DMS53 treated with DMSO at 0.1 percent for 48 hours (cell line): ENCODE data around the gene SRPRB.
"Not testable (repeated sequence)": the region's sequence is repeated elsewhere in the genome, so short reads cannot be mapped to it uniquely, and the experiment has no call there.

Experiments used
- DNase-seq: peaks from one replicate; lab custom pipeline; 2025; ENCODE audit not compliant: unreplicated experiment; lab: John Stamatoyannopoulos, UW

The SRPRB gene

GRCh38 chr3:133777807-133778568 is 27.6 kb upstream of the SRPRB start:
- DNase-seq, result no peak

GRCh38 chr3:133779626-133780203 is 25.9 kb upstream of the SRPRB start:
- no peak for DNase-seq

GRCh38 chr3:133780756-133781155 is 24.9 kb upstream of the SRPRB start:
- DNase-seq, result not testable (repeated sequence)

- no peak for DNase-seq
These were observed 24.0 kb upstream of the SRPRB start for GRCh38 chr3:133781570-133781969.

- DNase-seq, result no peak
These were observed 23.2 kb upstream of the SRPRB start for GRCh38 chr3:133782454-133782853.

- DNase-seq, result no peak
These were observed 21.9 kb upstream of the SRPRB start for GRCh38 chr3:133783762-133784161.

GRCh38 chr3:133788024-133788423 is 17.6 kb upstream of the SRPRB start:
- no peak for DNase-seq

GRCh38 chr3:133792171-133792763 is 13.3 kb upstream of the SRPRB start:
- DNase-seq, result no peak

GRCh38 chr3:133797396-133798105 is 8.1 kb upstream of the SRPRB start:
- DNase-seq, result no peak

- DNase-seq, result peak; percentile 59
These were observed 5.6 kb upstream of the SRPRB start for GRCh38 chr3:133799794-133800585.

- DNase-seq, result no peak
These were observed 2.1 kb upstream of the SRPRB start for GRCh38 chr3:133803469-133803868.

- no peak for DNase-seq
These were observed 719 bp upstream of the SRPRB start for GRCh38 chr3:133804896-133805295.

GRCh38 chr3:133805384-133805701 is 272 bp upstream of the SRPRB start:
- DNase-seq, result no peak

- no peak for DNase-seq
These were observed 7.3 kb downstream of the SRPRB start for GRCh38 chr3:133812872-133813271.

- DNase-seq, result no peak
These were observed 9.8 kb downstream of the SRPRB start for GRCh38 chr3:133815386-133815785.

- no peak for DNase-seq
These were observed 14.5 kb downstream of the SRPRB start for GRCh38 chr3:133820129-133820528.

- no peak for DNase-seq
These were observed 15.5 kb downstream of the SRPRB start for GRCh38 chr3:133820889-133821675.

GRCh38 chr3:133821767-133822638 is 16.4 kb downstream of the SRPRB start:
- peak; percentile 44 for DNase-seq

- no peak for DNase-seq
These were observed 19.4 kb downstream of the SRPRB start for GRCh38 chr3:133824961-133825485.
